IMR-90 (cell line): ENCODE results near the gene PTPRN2. TPM values are rescaled to one million over a fixed set of nuclear protein-coding genes. Genes with fewer than 3 reads are reported as not detected.

Source experiments
- ATAC-seq: fragments of 200-7000 bp; cut with Tn5 transposase; 2 replicates; pipeline ENCODE4 v1.9.1; 2020; ENCODE audit warnings: low read depth, mild to moderate bottlenecking, moderate library complexity
- BruUV-seq: library from RNA; stranded (reverse); fragments of 400-500 nt; replicated peaks from 2 replicates; lab custom pipeline; 2021; lab: Mats Ljungman, UMichigan
- CTCF ChIA-PET: fragments of 300-600 bp; formaldehyde crosslinking; extraction: SDS; loops from one replicate; lab custom pipeline; 2021; ENCODE audit warnings: antibody characterized with exemption; lab: Yijun Ruan, JAX
- POLR2A ChIA-PET: fragments of 300-600 bp; sonication (Branson Sonifier 250); formaldehyde crosslinking; loops from one replicate; lab custom pipeline; 2022; ENCODE audit warnings: antibody characterized with exemption; ENCODE audit not compliant: unreplicated experiment; lab: Charles Lee
- DNase-seq: peaks from one replicate; pipeline ENCODE4 v3.0.0; 2013
- H2AFZ ChIP-seq: replicated peaks from 2 replicates; pipeline ENCODE3; 2013; ENCODE audit warnings: low read length, mild to moderate bottlenecking; ENCODE audit not compliant: poor library complexity
- H2AK5ac ChIP-seq: 2 replicates; pipeline ENCODE4 v1.6.1; 2013; ENCODE audit warnings: low read depth, low read length, inconsistent platforms
- H2AK9ac ChIP-seq: replicated peaks from 2 replicates; pipeline ENCODE3; 2013; ENCODE audit warnings: mild to moderate bottlenecking, low read depth, low read length, moderate library complexity; ENCODE audit not compliant: poor library complexity
- H2BK120ac ChIP-seq: 2 replicates; pipeline ENCODE4 v1.6.1; 2013; ENCODE audit warnings: low read depth, low read length, inconsistent platforms
- H2BK15ac ChIP-seq: 3 replicates; pipeline ENCODE4 v1.6.1; 2013; ENCODE audit warnings: low read depth, low read length, inconsistent platforms
- H2BK20ac ChIP-seq: 2 replicates; pipeline ENCODE4 v1.6.1; 2013; ENCODE audit warnings: low read depth, mild to moderate bottlenecking, inconsistent platforms, low read length, moderate library complexity
- H2BK5ac ChIP-seq: 2 replicates; pipeline ENCODE4 v1.6.1; 2013; ENCODE audit warnings: mild to moderate bottlenecking, low read depth, low read length, inconsistent platforms; ENCODE audit not compliant: poor library complexity, severe bottlenecking
- H3K14ac ChIP-seq: replicated peaks from 2 replicates; pipeline ENCODE4 v1.6.1; 2013; ENCODE audit warnings: low read depth, low read length, inconsistent platforms
- H3K18ac ChIP-seq: 2 replicates; pipeline ENCODE4 v1.6.1; 2013; ENCODE audit warnings: low read depth, low read length, control low read depth
- H3K23ac ChIP-seq: 2 replicates; pipeline ENCODE4 v1.6.1; 2013; ENCODE audit warnings: low read depth, low read length, inconsistent platforms
- H3K27ac ChIP-seq: 2 replicates; pipeline ENCODE4 v1.5.1; 2013; ENCODE audit warnings: mild to moderate bottlenecking, control low read depth, low read length; ENCODE audit not compliant: insufficient read depth
- H3K27me3 ChIP-seq: 2 replicates; pipeline ENCODE4 v1.6.1; 2013; ENCODE audit warnings: low read length; ENCODE audit not compliant: control insufficient read depth, insufficient read depth
- H3K36me3 ChIP-seq: 2 replicates; pipeline ENCODE4 v1.6.1; 2013; ENCODE audit warnings: low read length, mixed read lengths; ENCODE audit not compliant: control insufficient read depth, insufficient read depth
- H3K4ac ChIP-seq: 2 replicates; pipeline ENCODE4 v1.6.1; 2013; ENCODE audit warnings: low read depth, low read length, inconsistent platforms
- H3K4me1 ChIP-seq: 2 replicates; pipeline ENCODE4 v1.6.1; 2013; ENCODE audit warnings: low read length, mixed read lengths; ENCODE audit not compliant: control insufficient read depth, insufficient read depth
- H3K4me2 ChIP-seq: 2 replicates; pipeline ENCODE4 v1.6.1; 2013; ENCODE audit warnings: low read depth, mild to moderate bottlenecking, control low read depth, low read length, moderate library complexity
- H3K4me3 ChIP-seq: 2 replicates; pipeline ENCODE4 v1.5.1; 2013; ENCODE audit warnings: low read depth, mild to moderate bottlenecking, control low read depth, low read length, moderate library complexity; ENCODE audit not compliant: insufficient read depth
- H3K56ac ChIP-seq: 2 replicates; pipeline ENCODE4 v1.6.1; 2013; ENCODE audit warnings: low read length, inconsistent platforms; ENCODE audit not compliant: insufficient read depth; ENCODE audit errors: extremely low read depth
- H3K79me1 ChIP-seq, 2 experiments: 2 replicates each; pipeline ENCODE4 v1.6.1; 2013; ENCODE audit warnings: low read length in 2 of 2, inconsistent platforms in 1 of 2, low read depth in 1 of 2
- H3K9ac ChIP-seq: 2 replicates; pipeline ENCODE4 v1.6.1; 2013; ENCODE audit warnings: low read depth, low read length, control low read depth
- H3K9me1 ChIP-seq: 2 replicates; pipeline ENCODE4 v1.6.1; 2013; ENCODE audit warnings: low read length, inconsistent platforms; ENCODE audit not compliant: insufficient read depth
- H3K9me3 ChIP-seq: 2 replicates; pipeline ENCODE4 v1.6.1; 2013; ENCODE audit warnings: low read length; ENCODE audit not compliant: control insufficient read depth, insufficient read depth
- H4K20me1 ChIP-seq: 2 replicates; pipeline ENCODE4 v1.6.1; 2013; ENCODE audit warnings: low read length, inconsistent platforms; ENCODE audit not compliant: insufficient read depth
- H4K5ac ChIP-seq: 2 replicates; pipeline ENCODE4 v1.6.1; 2013; ENCODE audit warnings: mild to moderate bottlenecking, low read depth, low read length, control low read depth
- H4K8ac ChIP-seq, 2 experiments: 2 replicates each; pipeline ENCODE4 v1.6.1; 2013; ENCODE audit warnings: low read depth in 2 of 2, low read length in 2 of 2, control low read depth in 1 of 2, inconsistent platforms in 1 of 2
- H4K91ac ChIP-seq: 2 replicates; pipeline ENCODE4 v1.6.1; 2013; ENCODE audit warnings: low read depth, low read length, inconsistent platforms; ENCODE audit not compliant: insufficient read depth
- CEBPB ChIP-seq: IDR thresholded peaks from 2 replicates; pipeline ENCODE4 v1.6.1; 2012; ENCODE audit warnings: low read depth, low read length, improper control_type of control experiment
- CHD1 ChIP-seq: IDR thresholded peaks from 2 replicates; pipeline ENCODE4 v1.6.1; 2012; ENCODE audit warnings: low read depth, low read length, improper control_type of control experiment
- CTCF ChIP-seq: conservative IDR thresholded peaks from 2 replicates; pipeline ENCODE4 v1.5.1; 2012; ENCODE audit warnings: mild to moderate bottlenecking, low read depth, low read length, improper control_type of control experiment
- ELK1 ChIP-seq: fragments of 150-350 bp; IDR thresholded peaks from 2 replicates; pipeline ENCODE4 v1.6.1; 2016; ENCODE audit warnings: low read depth, mild to moderate bottlenecking, low read length, moderate library complexity, borderline replicate concordance
- MAFK ChIP-seq: IDR thresholded peaks from 2 replicates; pipeline ENCODE4 v1.6.1; 2012; ENCODE audit warnings: low read depth, low read length, improper control_type of control experiment
- MAZ ChIP-seq: IDR thresholded peaks from 2 replicates; pipeline ENCODE4 v1.6.1; 2012; ENCODE audit warnings: low read depth, mild to moderate bottlenecking, low read length, improper control_type of control experiment, moderate library complexity, borderline replicate concordance
- NFE2L2 ChIP-seq: fragments of 150-350 bp; IDR thresholded peaks from 2 replicates; pipeline ENCODE4 v1.6.1; 2016; ENCODE audit warnings: low read depth, mild to moderate bottlenecking, low read length
- POLR2A ChIP-seq: IDR thresholded peaks from 2 replicates; pipeline ENCODE4 v1.6.1; 2012; ENCODE audit warnings: mild to moderate bottlenecking, low read depth, low read length
- RCOR1 ChIP-seq: IDR thresholded peaks from 2 replicates; pipeline ENCODE4 v1.6.1; 2012; ENCODE audit warnings: mild to moderate bottlenecking, low read length, improper control_type of control experiment; ENCODE audit not compliant: insufficient replicate concordance
- RFX5 ChIP-seq: IDR thresholded peaks from 2 replicates; pipeline ENCODE4 v1.8.0; 2012; ENCODE audit warnings: low read depth, mild to moderate bottlenecking, low read length, moderate library complexity
- SMC3 ChIP-seq: fragments of 150-350 bp; IDR thresholded peaks from 2 replicates; pipeline ENCODE4 v1.6.1; 2016; ENCODE audit warnings: low read depth, mild to moderate bottlenecking, antibody characterized with exemption, low read length, moderate library complexity
- WGBS, 2 experiments: methylation state at CpG; one replicate each; pipeline versions ENCODE4 v1.1.5 to v1.1.7; 2013; ENCODE audit warnings: missing lambda C conversion rate in 2 of 2; ENCODE audit not compliant: insufficient read length in 1 of 2; ENCODE audit errors: extremely low coverage in 2 of 2; 5-methylcytosine and 5-hydroxymethylcytosine counted together
- dilution Hi-C: fragments of 300-500 bp; cut with HindIII; formaldehyde crosslinking; loops from one replicate; pipeline ENCODE4 v1.14.3; 2018; ENCODE audit warnings: low sequenced_read_pairs; ENCODE audit not compliant: unreplicated experiment
- in situ Hi-C: fragments of 300-500 bp; cut with MboI; formaldehyde crosslinking; loops from 3 replicates; pipeline ENCODE4 v1.14.3; 2019; ENCODE audit warnings: low sequenced_read_pairs, inconsistent platforms, mixed read lengths
- intact Hi-C: fragments of 100-400 bp; cut with micrococcal nuclease; formaldehyde crosslinking; loops from 2 replicates; pipeline ENCODE4 v1.10.0; 2022
- polyA plus RNA-seq, 3 experiments: library from polyadenylated mRNA; depleted of rRNA; stranded (reverse); fragments of >200 nt; gene quantifications; 2 replicates each; pipeline ENCODE4 v1.2.3, GENCODE V29; 2012; ENCODE audit warnings: low replicate concordance in 1 of 3
- total RNA-seq: library from RNA; depleted of rRNA; stranded (reverse); fragments of >200 nt; gene quantifications from 2 replicates; pipeline ENCODE4 v1.2.3, GENCODE V29; 2012

Gene PTPRN2
- total and polyA plus RNA-seq, 2 of the 4 experiments (the other 2 are of a cell fraction): 0.03 TPM; not detected in 1

- no peak for DNase-seq
- Histone ChIP-seq H2BK15ac (no peak overlapping the region), H3K4ac (no peak overlapping the region), H3K4me3 (no peak overlapping the region), H2BK120ac (no peak overlapping the region), H3K18ac (no peak overlapping the region), H4K91ac (no peak overlapping the region), H3K4me1 (no peaks in the 10 kb centered on the region), H3K36me3 (no peaks in the 10 kb centered on the region), H2AK5ac (no peak overlapping the region), H2BK5ac (no peak overlapping the region), H3K27me3 (no peaks in the 10 kb centered on the region), H3K4me2 (no peak overlapping the region), H3K27ac (no peak overlapping the region), H3K14ac (no peak overlapping the region), H3K9ac (no peak overlapping the region), H3K23ac (no peak overlapping the region), H2AK9ac (no peak overlapping the region), H4K8ac (no peak overlapping the region), H2BK20ac (no peak overlapping the region), H3K56ac (no peak overlapping the region), H4K5ac (no peak overlapping the region), H4K20me1 (no peaks in the 10 kb centered on the region), H3K9me3 (peaks cover 48% of the 10 kb centered on the region), H3K9me1 (no peaks in the 10 kb centered on the region), H3K79me1 (no peaks in the 10 kb centered on the region), H2AFZ (no peak overlapping the region)
- ChIA-PET CTCF (no interaction called here), POLR2A (no interaction called here)
- intact Hi-C loops: no loop called here
- BruUV-seq: no TSS peak
- no CpG with 5 or more reads among the region's 4 CpGs for WGBS, 2 experiments
- dilution Hi-C loops: no loop called here
- in situ Hi-C loops: no loop called here
- no peak for TF ChIP-seq MAZ
- no peak for TF ChIP-seq NFE2L2
- TF ChIP-seq RCOR1: no peak
- no peak for TF ChIP-seq MAFK
- no peak for TF ChIP-seq SMC3
- no peak for TF ChIP-seq CEBPB
- no peak for TF ChIP-seq CTCF
- no peak for TF ChIP-seq RFX5
- no peak for TF ChIP-seq CHD1
- no peak for TF ChIP-seq ELK1
- no peak for TF ChIP-seq POLR2A
- ATAC-seq: no peak
These were observed 452.8 kb downstream of the PTPRN2 start for GRCh38 chr7:158134824-158135223.
